Measurements from ENCODE around the gene TRIM66. TPM values are rescaled to one million over a fixed set of nuclear protein-coding genes. Genes with fewer than 3 reads are reported as not detected.

TRIM66 gene
- total and polyA plus RNA-seq, 10 of the 15 experiments (the other 5 are each of a cell fraction or from before 2014, with no cell fraction given) = 1.7 to 14.5 (median 7.4) TPM

GRCh38 chr11:8717876-8718753, 35.6 kb upstream of the TRIM66 start:
- Histone ChIP-seq H3K27me3 (replicated peaks in 1 of 2; ENCODE audit: control insufficient read depth in 2 of 2, insufficient read depth in 2 of 2, low read length in 1 of 2) (no peaks in the 10 kb centered on the region), H3K9ac (ENCODE audit: control insufficient read depth, insufficient read depth, low read length) (no peak overlapping the region), H3K9me3 (replicated peaks; ENCODE audit: control insufficient read depth, insufficient read depth, low read length) (no peaks in the 10 kb centered on the region), H3K4me1 (ENCODE audit: control insufficient read depth, insufficient read depth, low read length) (peaks cover 6% of the 10 kb centered on the region), H3K4me2 (ENCODE audit: control insufficient read depth, insufficient read depth) (no peak overlapping the region), H3K79me2 (ENCODE audit: control insufficient read depth, insufficient read depth, low read length) (no peaks in the 10 kb centered on the region), H2AFZ (ENCODE audit: control insufficient read depth, low read depth, low read length) (peak overlapping the region; percentile 75), H3K4me3 (no peak overlapping the region), H4K20me1 (ENCODE audit: control insufficient read depth, insufficient read depth) (no peaks in the 10 kb centered on the region), H3K36me3 (ENCODE audit: control insufficient read depth in 2 of 2, insufficient read depth in 2 of 2, low read length in 1 of 2) (no peaks in the 10 kb centered on the region), H3K27ac (ENCODE audit: control insufficient read depth, insufficient read depth) (no peak overlapping the region)
- RAD21 ChIA-PET (ENCODE audit: unreplicated experiment) = no interaction called here
- POLR2A ChIA-PET = no interaction called here
- CTCF ChIA-PET = no interaction called here
- WGBS (ENCODE audit: insufficient coverage, insufficient replicate concordance, low lambda C conversion rate, missing lambda C conversion rate) = 18% methylated on average over 11 of the region's 11 CpGs
- in situ Hi-C loops (cut with MboI) (no loop called here), intact Hi-C loops (cut with micrococcal nuclease; ENCODE audit: unreplicated experiment) (no loop called here)
- SMC1A ChIA-PET (ENCODE audit: uncharacterized antibody, unreplicated experiment) = no interaction called here
- FAIRE-seq (peak; percentile 83), DNase-seq (ENCODE audit: low read depth, low spot score) (no peak), ATAC-seq (peak; percentile 82)
- BruUV-seq (replicated peaks) = no TSS peak
- no peak for TF ChIP-seq ZBED1 (IDR thresholded peaks at IDR 0.05; ENCODE audit: borderline replicate concordance)
- TF ChIP-seq ASH2L (IDR thresholded peaks at IDR 0.05; ENCODE audit: borderline replicate concordance, low read depth) = no peak
- TF ChIP-seq CEBPZ (IDR thresholded peaks at IDR 0.05; ENCODE audit: low read depth, low read length) = no peak
- TF ChIP-seq NFXL1 (IDR thresholded peaks at IDR 0.05; ENCODE audit: borderline replicate concordance) = no peak
- no peak for TF ChIP-seq GATAD2B (conservative IDR thresholded peaks at IDR 0.05; ENCODE audit: low read depth)
- no peak for TF ChIP-seq REST (IDR thresholded peaks at IDR 0.05; ENCODE audit: low read depth, low read length)
- TF ChIP-seq ZBTB33 (IDR thresholded peaks at IDR 0.05) = no peak
- no peak for TF ChIP-seq TBL1XR1 (IDR thresholded peaks at IDR 0.05; ENCODE audit: low read depth, low read length)
- TF ChIP-seq RAD21 (IDR thresholded peaks at IDR 0.05; ENCODE audit: insufficient read depth, low read depth, low read length) = no peak
- peak; percentile 68; the same call in 1 of the 2 replicates for TF ChIP-seq SPI1 (IDR thresholded peaks at IDR 0.05; ENCODE audit: borderline replicate concordance, insufficient read depth, low read depth, low read length)
- no peak for TF ChIP-seq YY1 (IDR thresholded peaks at IDR 0.05; ENCODE audit: low read depth, low read length)
- no peak for TF ChIP-seq RAD51 (IDR thresholded peaks at IDR 0.05)
- no peak for TF ChIP-seq CEBPB (IDR thresholded peaks at IDR 0.05; ENCODE audit: borderline replicate concordance in 1 of 2, low read depth in 2 of 2, low read length in 2 of 2)
- TF ChIP-seq MEF2B (IDR thresholded peaks at IDR 0.05; ENCODE audit: partially characterized antibody, poor library complexity, severe bottlenecking) = peak; percentile 38
- no peak for TF ChIP-seq NR2C1 (IDR thresholded peaks at IDR 0.05)

Data from GM12878 (cell line).